ENCODE results near the gene RARRES2. TPM values are rescaled to one million over a fixed set of nuclear protein-coding genes. Genes with fewer than 3 reads are reported as not detected.

The RARRES2 gene
- total and polyA plus RNA-seq, 8 donors = 133 to 233 (median 172) TPM

Other genes with a start within 250 kb of the RARRES2 start
- gene LRRC61, start 18.3 kb downstream of the RARRES2 start, total RNA-seq = 10 to 100 TPM in 1 of 2 donors, 1 to 10 TPM in 1; 9.0 to 15.8 TPM
- 10 to 100 TPM; 16.2 to 22.5 (median 20.1) TPM for gene LRRC61, start 18.3 kb downstream of the RARRES2 start, polyA plus RNA-seq (ENCODE audit: insufficient read length in 6 of 6)
- 10 to 100 TPM; 24.0 to 25.1 TPM for gene ACTR3C, start 18.1 kb downstream of the RARRES2 start, total RNA-seq
- gene ACTR3C, start 18.1 kb downstream of the RARRES2 start, polyA plus RNA-seq (ENCODE audit: insufficient read length in 6 of 6) = 1 to 10 TPM; 3.4 to 8.2 (median 4.4) TPM
- gene REPIN1, start 27.2 kb upstream of the RARRES2 start, total RNA-seq = 100 to 1,000 TPM in 1 of 2 donors, 10 to 100 TPM in 1; 81.4 to 110 TPM
- 10 to 100 TPM; 61.5 to 75.9 (median 70.3) TPM for gene REPIN1, start 27.2 kb upstream of the RARRES2 start, polyA plus RNA-seq (ENCODE audit: insufficient read length in 6 of 6)
- 1 to 10 TPM; 5.2 to 5.6 TPM for gene ZNF775, start 37.7 kb upstream of the RARRES2 start, total RNA-seq
- 10 to 100 TPM in 1 of 6 donors, 1 to 10 TPM in 5; 4.0 to 11.7 (median 6.5) TPM for gene ZNF775, start 37.7 kb upstream of the RARRES2 start, polyA plus RNA-seq (ENCODE audit: insufficient read length in 6 of 6)
- 10 to 100 TPM; 17.1 to 37.3 TPM for gene GIMAP8, start 109.0 kb upstream of the RARRES2 start, total RNA-seq
- gene GIMAP8, start 109.0 kb upstream of the RARRES2 start, polyA plus RNA-seq (ENCODE audit: insufficient read length in 6 of 6) = 10 to 100 TPM; 22.6 to 29.3 (median 24.6) TPM
- 10 to 100 TPM; 16.7 to 48.4 TPM for gene GIMAP7, start 173.2 kb upstream of the RARRES2 start, total RNA-seq
- gene GIMAP7, start 173.2 kb upstream of the RARRES2 start, polyA plus RNA-seq (ENCODE audit: insufficient read length in 6 of 6) = 10 to 100 TPM; 28.7 to 49.8 (median 36.3) TPM
- gene GIMAP4, start 225.8 kb upstream of the RARRES2 start, total RNA-seq = 10 to 100 TPM; 31.3 to 59.2 TPM
- gene GIMAP4, start 225.8 kb upstream of the RARRES2 start, polyA plus RNA-seq (ENCODE audit: insufficient read length in 6 of 6) = 100 to 1,000 TPM in 1 of 6 donors, 10 to 100 TPM in 5; 68.5 to 108 (median 79.1) TPM